Kasumi-1 (cell line): ENCODE results near the gene SHLD1.

Source experiments
- DNase-seq, 2 experiments: peaks; one replicate each; lab custom pipeline; 2025; lab: John Stamatoyannopoulos, UW

SHLD1 gene

DNA sequence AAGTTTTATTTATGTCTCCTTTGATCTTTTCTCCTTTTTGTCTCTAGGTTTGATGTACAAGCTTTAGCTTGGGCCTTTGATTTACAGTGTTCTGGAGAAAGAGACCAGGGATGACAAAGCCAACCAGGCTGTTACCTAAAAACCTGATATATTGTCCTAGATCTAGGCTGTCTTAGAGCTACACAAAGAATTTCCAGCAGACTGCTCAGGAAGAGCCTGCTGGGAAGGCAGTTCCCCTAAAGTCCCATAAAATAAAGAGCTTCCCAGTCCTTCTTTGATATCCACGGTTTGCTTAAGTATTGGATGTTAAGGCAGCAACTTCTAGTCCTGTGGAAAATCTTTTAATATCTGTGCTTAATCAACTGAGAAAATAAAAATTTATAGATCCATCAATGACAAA lies 70.5 kb downstream of the SHLD1 start:
- DNase-seq, result no peak

DNA sequence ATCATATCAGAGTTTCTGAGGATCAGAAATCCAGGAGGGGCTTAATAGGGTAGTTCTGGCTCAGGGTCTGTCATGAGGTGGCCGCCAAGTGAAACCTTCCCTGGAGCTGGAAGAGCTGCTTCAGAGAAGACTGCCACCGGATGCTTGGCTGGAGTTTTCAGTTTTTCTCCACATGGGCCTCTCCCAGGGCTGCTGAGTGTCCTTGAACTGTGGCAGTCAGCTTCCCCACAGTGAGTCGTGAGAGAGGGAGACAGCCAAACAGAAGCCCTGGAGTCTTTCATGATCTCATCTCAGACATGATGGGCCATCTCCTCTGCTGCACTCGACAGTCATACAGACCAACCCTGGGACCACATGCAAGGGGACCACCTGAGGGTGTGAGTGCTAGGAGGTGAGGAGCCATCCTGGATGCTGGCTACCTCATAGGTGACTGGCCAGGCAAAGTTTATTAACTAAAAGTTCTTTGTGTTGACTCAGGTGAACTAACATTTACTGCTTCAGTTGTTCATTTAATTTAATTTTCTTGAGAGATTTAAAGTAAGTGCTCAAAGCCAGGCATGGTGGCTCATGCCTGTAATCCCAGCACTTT lies 71.5 kb downstream of the SHLD1 start:
- DNase-seq, result no peak

DNA sequence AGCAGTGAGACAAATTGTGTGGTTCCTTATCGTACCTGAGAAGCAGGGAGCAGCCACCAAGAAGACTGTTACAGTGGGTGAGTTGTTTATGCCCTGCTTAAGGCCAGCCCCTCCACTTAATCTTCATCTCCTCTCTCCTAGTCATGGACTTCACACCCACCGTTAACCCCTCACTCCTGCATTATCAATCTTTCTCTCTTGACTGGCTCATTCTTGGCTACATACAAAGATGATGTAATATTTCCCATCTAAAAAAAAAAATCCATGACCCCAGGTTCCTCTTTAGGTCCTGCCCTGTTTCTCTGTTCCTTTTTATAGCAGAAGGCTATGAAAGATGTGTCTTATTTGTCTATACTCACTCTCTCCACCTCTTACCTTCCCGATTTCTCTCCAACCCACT lies 72.4 kb downstream of the SHLD1 start:
- peak; percentile 60 to 71 for DNase-seq

DNA sequence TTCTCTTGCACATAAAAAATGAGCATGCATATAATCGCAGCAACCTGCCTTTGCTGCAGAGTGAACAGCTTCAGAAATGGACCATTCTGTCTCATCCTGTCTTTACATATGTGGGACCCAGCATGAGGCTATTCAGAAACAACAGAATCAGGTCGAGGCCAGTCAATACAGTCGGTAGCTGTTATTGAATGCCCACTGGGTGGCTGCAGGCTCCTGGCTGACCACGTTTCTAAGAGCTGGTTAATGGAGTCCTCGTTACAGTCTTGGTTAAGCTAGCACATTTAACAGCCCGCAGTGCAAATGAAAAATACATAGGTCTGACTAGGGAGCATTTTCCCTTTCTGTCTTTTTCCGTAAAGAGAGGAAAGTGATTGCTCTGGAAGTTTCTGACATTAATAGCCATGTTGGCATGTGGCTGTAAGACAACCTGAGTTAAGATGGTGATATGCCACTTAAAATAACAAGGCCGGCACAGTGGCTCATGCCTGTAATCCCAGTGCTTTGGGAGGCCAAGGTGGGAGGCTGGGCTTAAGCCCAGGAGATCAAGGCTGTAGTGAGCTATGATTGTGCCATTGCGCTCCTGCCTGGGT lies 75.0 kb downstream of the SHLD1 start:
- DNase-seq, result no peak

DNA sequence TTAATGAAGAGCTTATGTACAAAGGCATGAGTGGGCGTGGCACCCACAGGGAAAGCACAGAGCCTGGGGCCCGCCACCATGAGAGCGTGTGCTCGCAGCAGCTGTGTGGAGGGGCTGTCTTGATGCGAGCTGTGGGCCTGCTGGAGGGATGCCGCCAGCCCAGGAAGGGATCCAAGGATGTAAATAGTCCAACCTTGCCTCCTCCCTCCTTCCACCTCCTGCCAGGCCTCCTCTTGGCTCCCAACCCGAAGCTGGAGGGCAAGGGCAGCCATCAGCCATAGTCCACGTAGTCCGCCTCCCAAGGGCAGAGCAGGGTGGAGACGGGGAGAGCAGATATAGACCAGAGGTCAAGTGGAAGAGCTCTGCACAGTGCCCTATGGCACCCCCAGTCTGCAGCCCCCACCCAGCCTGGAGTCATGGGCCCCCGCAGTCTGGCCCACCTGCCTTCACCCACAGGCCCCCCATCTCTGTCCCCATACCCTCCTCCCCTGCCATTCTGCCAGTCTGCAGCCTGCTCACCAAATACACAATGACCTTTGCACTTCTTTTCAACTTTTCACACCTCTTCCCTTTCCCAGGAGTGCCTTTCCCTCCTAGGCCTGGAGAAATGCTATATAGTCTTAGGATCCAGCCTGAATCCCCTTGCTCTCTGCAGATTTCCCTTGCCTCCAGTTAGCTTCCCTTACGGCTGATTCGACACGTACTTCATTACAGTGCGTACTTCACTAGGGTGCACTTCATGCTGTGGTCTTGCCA lies 77.1 kb downstream of the SHLD1 start:
- DNase-seq, result no peak

DNA sequence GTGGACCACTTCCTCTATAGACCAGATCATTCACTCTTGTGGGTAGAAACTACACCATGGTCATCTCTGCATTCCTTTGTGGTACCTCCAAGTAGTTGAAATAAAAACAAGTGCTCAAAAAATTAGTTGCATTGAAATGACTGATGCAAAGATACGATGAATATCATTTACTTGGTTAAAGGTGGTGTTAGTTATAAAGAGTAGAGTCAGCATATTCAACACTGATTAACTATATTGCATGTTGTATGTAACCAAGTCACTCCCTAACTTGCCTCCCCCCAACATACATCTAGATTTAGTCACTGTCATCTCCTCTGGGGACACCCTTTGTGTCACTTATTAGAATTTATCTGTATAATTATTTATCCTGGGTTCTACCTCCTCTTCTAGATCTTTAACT lies 77.7 kb downstream of the SHLD1 start:
- DNase-seq, result no peak

DNA sequence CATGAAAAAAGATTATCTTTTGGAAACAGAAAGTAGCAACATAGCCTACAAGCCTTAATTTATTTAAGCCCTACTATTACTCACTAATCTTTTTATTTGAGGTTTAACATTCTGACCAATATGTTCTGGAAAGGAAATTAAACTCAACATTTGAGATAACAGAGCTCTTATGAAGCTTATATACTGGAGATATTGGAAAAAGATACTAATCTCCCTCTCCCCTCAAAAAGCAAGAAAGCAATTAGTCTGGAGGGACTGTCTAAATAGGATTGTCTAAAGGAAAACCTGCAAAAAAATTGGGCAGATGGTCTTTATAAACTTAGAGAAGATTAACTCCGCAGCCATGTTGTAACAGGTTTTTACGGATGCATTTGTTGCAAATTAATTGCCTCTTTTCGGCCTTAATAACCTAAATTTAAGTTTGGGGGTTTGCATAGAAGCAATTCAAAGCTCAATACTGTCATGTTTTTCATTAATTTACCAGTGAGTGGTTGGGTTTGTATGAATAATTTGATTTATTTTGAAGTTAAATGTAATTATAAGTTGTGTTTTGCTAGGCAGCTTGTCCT lies 79.1 kb downstream of the SHLD1 start:
- DNase-seq, result no peak

DNA sequence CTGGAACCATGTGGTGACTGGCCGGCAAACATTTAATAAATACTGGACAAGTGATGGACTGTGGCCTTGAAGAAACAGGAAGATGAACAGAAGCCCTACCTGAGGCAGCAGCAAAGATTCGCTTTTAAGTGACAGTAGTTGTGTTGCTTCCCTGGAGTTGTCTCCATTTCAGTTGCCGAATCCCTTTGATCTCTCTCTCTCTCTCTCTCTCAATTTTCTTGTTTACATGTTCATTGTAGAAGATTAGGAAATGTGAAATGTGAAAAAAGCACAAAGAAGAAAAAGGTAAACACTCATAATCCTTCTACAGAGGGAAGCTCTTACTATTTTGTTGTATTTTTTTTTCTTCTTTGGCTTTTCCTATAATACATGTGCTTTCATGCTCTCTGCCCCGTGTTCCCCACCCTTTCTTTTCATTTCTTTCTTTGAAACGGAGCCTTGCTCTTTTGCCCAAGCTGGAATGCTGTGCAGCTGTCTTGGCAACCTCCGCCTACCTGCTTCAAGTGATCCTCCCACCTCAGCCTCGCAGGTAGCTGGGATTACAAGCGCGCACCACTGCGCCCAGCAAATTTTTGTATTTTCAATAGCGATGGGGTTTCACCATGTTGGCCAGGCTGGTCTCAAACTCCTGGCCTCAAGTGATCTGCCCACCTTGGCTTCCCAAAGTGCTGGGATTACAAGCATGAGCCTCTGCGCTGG lies 81.5 kb downstream of the SHLD1 start:
- no peak for DNase-seq

DNA sequence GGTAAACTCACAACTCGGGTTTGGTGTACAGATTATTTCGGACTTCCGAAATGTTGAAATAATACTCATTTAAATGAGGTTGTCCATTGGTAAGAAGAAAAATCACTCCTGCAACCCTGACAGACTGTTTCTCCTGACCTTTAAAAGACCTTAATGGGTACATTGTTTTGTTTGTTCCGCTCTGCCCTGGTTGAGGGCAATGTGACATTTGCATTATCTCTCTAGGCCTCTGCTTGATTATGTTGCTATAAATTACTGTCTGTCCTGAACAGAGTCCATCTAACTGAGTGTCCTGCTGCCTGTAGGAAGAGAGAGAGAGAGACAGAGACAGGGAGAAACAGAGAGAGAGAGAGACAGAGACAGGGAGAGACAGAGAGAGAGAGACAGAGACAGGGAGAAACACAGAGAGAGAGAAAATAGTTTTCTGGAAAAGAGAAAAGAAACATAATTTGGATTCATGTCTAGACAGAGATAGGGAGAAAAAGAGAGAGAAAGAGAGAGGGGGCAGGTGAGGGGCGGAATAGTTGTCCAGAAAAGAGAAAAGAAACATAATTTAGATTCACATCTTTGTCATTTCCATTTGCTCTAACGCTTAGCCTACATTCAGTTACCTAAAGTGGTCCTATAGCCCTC lies 83.2 kb downstream of the SHLD1 start:
- DNase-seq, result no peak

DNA sequence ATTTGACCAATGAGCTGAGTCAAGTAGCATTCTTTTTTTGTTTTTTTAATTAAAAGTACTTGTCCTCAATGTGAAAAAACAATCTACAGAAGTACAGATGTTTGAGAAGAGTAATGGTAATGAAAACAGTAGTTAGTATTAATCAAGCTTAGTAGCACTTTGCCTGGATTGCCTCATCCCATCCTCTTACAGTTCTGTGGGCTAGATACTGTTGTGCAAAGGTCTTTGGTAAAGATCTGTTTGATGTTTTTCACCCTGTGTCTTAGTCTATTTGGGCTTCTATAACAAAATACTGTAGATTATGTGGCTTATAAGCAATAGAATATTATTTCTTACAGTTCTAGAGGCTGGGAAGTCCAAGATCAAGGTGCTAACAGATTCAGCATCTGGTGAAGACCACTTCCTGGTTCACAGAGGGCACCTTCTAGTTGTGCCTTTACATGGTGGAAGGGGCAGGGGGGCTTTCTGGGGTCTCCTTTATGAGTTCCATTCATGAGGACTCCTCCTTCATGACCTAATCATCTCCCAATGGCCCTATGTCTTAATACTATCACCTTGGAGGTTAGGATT lies 84.3 kb downstream of the SHLD1 start:
- no peak for DNase-seq

DNA sequence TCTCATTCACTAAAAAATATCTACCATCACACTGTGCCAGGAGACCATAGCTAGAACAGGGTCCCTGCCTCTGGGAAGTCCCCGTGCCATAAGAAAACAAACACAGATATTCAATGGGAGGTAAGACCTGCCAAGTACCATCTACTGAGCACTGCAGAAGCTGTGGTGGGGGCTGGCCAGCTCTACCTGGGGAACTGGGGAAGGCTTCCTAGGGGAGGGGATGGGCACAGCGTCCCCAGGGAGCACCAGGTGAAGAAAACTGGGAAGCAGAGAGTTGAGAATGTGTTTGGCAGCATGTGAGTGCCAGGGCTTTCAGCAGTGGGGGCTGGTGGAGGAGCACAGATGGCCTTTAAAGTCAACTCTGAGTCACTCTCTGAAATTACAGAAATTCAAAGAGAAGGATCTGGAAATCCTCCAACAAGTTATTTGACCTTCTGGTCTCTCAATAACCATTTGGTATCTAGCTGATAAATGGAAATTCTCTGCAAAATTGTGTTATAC lies 85.2 kb downstream of the SHLD1 start:
- DNase-seq, result no peak

DNA sequence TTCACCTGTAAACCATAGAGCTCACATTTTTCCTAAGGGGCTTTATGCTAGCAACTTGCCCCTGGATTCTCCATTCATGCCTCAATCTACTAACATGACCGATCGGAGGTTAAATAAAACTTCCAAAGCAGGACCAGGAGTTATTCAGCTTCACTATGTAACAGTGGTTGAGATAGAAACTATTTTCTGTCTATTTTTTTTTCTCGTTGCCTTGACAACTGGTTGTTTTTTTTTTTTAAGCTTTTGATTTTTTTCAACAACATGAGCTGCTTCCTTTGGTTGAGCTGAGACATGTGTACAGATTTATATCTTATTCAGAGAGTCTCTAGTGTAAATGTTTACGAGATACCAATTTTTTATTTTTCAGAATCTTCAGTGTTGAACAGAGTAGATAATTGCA lies 85.7 kb downstream of the SHLD1 start:
- DNase-seq, result no peak

DNA sequence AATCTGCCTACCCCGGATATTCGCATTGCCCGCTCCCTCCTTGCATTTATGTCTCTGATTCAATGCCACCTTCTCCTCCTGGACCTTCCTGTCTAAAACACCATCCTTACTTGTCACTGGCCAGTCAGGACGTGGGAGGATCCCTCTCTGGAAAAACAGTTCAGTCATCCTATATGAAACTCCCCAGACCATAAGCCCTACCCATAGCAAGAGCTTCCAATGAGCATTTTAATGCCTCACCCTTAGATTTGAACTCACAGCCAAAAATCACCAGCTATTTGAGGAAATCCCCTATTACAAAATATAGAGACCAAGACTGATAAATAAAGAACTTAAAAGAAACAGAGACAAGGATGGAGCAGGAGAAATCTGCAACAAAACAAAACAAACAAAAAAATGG lies 86.4 kb downstream of the SHLD1 start:
- DNase-seq, result no peak

DNA sequence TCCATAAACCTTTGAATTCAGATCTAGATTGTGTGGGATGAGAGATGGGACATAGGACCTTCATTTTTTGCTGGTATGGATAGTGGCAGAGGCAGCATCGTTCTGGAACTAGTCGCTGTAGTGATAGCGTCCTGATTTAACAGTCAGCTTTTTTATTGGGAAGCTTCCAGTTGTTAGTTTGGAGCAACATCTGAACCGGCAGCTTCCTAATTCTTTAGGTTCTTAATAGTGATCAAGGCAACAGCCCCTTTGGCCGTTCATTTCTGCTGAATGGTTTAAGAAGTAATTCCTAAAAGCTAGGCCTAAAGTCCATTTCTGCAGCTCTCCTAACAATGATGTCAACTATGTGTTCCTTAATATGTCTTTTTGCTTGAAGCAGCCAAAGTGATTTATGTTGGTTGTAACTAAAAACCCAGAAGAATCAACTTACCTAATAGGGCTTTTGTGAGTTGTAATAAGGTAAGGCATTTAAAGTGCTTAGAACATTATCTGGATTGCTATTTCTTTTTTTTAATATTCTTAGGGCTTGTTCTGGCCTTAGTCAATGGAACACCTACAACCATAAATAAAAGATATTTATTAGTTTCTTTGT lies 90.3 kb downstream of the SHLD1 start:
- DNase-seq, result no peak

DNA sequence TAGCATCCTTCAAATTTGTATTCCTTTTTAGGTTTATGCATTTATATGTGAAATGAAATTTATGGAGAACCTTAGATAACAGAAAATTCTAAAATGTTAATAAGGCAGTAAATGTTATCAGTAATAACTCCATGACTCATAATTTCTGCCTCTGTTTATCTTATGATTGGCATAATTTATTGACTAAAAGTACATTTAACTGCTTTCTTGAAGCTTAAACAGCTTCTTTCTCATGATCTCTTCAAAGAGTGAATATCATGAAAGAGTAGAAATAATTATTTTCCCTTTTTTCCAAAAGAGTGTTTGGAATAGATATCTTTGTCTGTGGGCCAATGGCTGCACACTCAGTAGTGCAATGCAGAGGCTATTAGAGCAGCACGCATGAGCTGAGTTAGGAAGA lies 91.3 kb downstream of the SHLD1 start:
- no peak for DNase-seq

DNA sequence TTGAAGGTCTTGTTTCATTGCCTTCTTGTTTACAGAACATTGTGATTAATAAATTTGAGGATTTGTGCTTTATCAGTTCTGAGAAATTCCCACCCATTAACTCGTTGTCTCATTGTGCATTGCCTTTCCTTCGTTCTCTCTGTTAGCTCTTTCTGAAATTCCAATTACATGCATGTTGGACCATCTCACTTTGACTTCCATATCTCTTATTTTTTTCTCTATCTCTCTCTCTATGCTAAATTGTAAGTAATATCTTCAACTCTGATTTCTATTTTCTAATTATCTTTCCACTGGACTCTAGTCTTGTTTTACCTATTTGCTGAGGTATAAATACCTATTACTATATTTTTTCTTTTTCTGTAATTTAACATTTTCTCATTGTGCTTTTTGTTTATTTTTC lies 92.3 kb downstream of the SHLD1 start:
- no peak for DNase-seq

DNA sequence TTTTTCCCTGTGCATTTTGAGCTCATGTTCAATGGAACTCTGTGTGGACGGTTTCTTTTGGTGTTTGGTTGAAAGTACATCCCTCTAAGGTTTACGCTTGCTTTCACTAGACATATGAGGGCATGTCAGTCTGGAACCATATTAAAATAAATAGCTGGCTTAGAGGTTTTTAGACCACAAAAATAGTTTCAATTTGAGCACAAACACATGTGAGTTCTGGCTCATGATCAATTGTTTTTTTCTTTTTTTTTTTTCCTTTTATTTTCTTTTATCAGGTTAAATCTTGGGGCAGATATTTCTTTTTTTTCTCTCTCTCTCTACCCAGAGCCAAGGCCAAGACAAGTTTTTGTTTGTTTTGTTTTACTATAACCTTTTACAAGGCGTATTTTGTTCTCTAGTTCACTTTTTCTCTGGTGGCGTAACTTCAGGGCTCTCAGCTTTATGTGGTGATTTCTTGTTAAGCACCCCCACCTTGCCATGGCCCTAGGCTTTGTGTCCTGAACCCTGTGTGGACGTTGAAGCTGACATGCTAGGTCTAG lies 92.9 kb downstream of the SHLD1 start:
- no peak for DNase-seq

DNA sequence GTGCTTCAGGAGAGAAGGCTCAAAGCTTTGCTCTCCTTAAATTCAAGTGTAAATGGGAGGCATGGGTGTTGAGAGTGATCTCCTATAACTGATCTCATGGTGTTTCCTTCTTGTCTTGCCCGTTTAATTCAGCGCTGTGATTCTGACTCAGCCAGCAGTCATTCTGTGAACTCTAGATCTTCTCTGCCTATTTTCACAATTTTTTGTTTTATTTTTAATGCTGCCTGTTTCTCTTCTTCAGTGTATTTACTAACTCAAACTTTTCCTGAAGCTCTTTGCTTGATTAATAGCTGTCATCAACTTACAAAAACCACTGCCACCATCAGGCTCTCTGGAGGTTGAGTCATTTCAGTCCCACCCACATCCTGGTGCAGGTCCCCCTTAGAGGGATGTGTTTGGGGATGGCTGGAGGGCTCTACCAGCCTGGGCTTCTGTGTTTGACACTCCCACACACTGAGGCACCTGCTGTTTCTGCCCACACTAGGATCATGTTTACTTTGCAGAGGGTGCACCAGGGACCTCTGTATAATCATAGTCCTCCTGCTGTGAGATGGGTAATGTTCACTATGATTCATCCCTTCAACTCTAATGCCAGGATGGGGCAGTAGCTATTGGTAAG lies 94.0 kb downstream of the SHLD1 start:
- peak in 1 of 2 experiments; percentile 20 for DNase-seq

DNA sequence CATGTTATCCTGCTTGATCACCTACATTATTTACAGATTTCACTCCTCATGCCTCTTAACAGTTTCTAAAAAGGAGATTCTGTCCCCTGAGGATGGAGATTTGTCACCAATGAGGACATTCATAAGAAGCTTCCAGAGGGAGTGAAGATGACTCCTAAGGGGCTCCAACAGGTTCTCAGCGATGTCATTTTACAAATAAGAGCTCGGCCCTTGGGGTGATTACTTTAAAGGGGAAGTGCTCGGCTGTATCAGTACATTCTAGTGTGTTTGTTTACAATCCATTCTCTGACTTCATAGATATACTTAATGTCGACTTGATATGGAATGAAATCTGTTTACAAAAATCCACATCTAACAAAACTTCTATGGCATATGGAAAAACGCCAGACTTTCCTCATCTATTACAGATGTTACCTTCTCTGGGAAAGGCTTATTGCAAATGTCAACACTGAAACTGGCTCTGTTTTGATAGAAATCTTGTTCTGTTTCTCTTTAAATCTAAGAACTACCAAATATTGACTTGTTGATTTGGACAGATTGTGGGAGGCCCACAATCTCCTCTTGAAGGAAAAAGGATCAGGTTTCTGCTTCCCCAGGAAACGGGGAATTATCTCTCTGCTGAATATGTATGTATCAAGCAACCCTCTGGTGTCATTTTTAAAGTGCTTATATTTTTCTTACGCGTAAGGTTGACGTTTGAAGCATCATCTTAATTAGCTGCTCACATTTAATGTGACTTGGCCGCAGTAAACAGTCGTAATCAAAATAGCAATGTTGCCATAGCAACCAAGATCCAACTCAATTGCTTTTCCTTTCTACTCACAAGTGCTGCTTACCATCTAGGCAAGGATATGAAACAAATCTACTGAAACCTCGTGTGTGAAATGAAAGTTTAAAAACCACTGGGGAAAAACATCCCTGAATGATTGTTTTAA lies 95.7 kb downstream of the SHLD1 start:
- DNase-seq, result no peak
